IPS DF 6.9 (cell line): ENCODE data around the gene ITSN2.
"Not testable (repeated sequence)": the region's sequence is repeated elsewhere in the genome, so short reads cannot be mapped to it uniquely, and the experiment has no call there.

Experiments used
- DNase-seq: peaks from one replicate; pipeline ENCODE4 v3.0.0-alpha.2; 2013; ENCODE audit warnings: low read depth, low spot score
- H3K27ac ChIP-seq: one replicate; pipeline ENCODE4 v1.5.1; 2013; ENCODE audit warnings: low read length, control low read depth
- H3K27me3 ChIP-seq: 2 replicates; pipeline ENCODE4 v1.6.1; 2013; ENCODE audit warnings: mild to moderate bottlenecking, low read length; ENCODE audit not compliant: control insufficient read depth, insufficient read depth
- H3K36me3 ChIP-seq: 2 replicates; pipeline ENCODE4 v1.6.1; 2013; ENCODE audit warnings: low read length; ENCODE audit not compliant: control insufficient read depth, insufficient read depth
- H3K4me1 ChIP-seq: 2 replicates; pipeline ENCODE4 v1.6.1; 2013; ENCODE audit warnings: low read length; ENCODE audit not compliant: control insufficient read depth, insufficient read depth
- H3K4me3 ChIP-seq: 2 replicates; pipeline ENCODE4 v1.5.1; 2013; ENCODE audit warnings: mild to moderate bottlenecking, low read length
- H3K9me3 ChIP-seq: 2 replicates; pipeline ENCODE4 v1.6.1; 2013; ENCODE audit warnings: low read length, inconsistent platforms; ENCODE audit not compliant: control insufficient read depth, insufficient read depth
- WGBS: extraction: QIAGEN DNeasy Blood & Tissue Kit; methylation state at CpG from one replicate; pipeline ENCODE4 v1.1.7; 2013; ENCODE audit warnings: mixed read lengths, missing lambda C conversion rate; ENCODE audit not compliant: insufficient read length, insufficient coverage; 5-methylcytosine and 5-hydroxymethylcytosine counted together

ITSN2 gene

GRCh38 chr2:24360050-24360962 lies at the start of gene ITSN2:
Gene ITSN2, minus strand, starts transcription at chr2:24360536. Its CDS starts 32,454 bp downstream, at chr2:24328082.
- Histone ChIP-seq H3K36me3 (no peaks in the 10 kb centered on the region), H3K4me1 (no peaks in the 10 kb centered on the region; the same call in 1 of the 2 replicates), H3K4me3 (peak within 1 kb of the TSS; percentile 87), H3K9me3 (no peaks in the 10 kb centered on the region), H3K27ac (no peak within 1 kb of the TSS), H3K27me3 (no peaks in the 10 kb centered on the region; the same call in 1 of the 2 replicates)
- no CpG with 5 or more reads among the region's 96 CpGs for WGBS
- peak; percentile 35 for DNase-seq

GRCh38 chr2:24409171-24409570 lies 48.8 kb upstream of the ITSN2 start:
- DNase-seq: no peak
- Histone ChIP-seq H3K9me3 (no peaks in the 10 kb centered on the region), H3K27ac (no peak overlapping the region), H3K4me1 (peaks cover 1% of the 10 kb centered on the region; the same call in 1 of the 2 replicates), H3K36me3 (no peaks in the 10 kb centered on the region), H3K27me3 (no peaks in the 10 kb centered on the region), H3K4me3 (no peak overlapping the region)
- no CpG with 5 or more reads among the region's 5 CpGs for WGBS

DNA sequence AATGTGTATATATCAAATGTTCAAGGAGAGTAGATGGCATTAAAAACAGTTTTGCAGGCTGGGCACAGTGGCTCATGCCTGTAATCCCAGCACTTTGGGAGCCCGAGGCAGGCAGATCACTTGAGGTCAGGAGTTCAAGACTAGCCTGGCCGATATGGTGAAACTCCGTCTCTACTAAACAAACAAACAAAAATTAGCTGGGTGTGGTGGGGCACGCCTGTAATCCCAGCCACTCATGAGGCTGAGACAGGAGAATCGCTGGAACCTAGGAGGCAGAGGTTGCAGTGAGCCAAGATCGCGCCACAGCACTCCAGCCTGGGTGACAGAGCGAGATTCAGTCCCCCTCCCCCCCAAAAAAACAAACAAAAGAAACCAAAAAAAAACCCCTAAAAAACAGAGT lies 48.4 kb upstream of the ITSN2 start:
- not testable (repeated sequence) for H3K36me3 ChIP-seq, H3K27ac ChIP-seq, H3K27me3 ChIP-seq, H3K4me1 ChIP-seq, H3K4me3 ChIP-seq, H3K9me3 ChIP-seq, DNase-seq
- WGBS: no CpG with 5 or more reads among the region's 8 CpGs

DNA sequence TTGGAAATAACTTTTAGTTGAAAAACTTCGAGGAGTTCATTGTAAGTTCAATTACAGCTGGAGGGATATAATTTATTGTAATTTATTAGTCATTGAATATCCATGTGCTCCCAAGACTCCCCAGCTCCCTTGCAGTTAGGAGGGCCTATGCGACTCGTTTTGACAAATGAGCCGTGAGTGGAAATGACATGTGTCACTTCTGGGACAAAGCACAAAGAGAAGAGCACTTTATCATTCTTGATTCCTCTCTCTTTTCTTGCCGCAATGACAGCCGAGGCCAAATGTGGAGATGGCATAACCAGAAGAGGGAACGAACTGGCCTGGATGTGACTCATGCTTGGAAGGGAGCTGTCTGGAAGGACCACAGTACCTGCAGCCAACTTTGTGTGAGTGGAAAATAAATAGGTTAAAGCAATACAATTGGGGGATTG lies 44.2 kb upstream of the ITSN2 start:
- DNase-seq: no peak
- Histone ChIP-seq H3K27ac (no peak overlapping the region), H3K27me3 (no peaks in the 10 kb centered on the region), H3K9me3 (no peaks in the 10 kb centered on the region), H3K36me3 (no peaks in the 10 kb centered on the region), H3K4me1 (no peaks in the 10 kb centered on the region; the same call in 1 of the 2 replicates), H3K4me3 (no peak overlapping the region)
- no CpG with 5 or more reads among the region's 7 CpGs for WGBS

DNA sequence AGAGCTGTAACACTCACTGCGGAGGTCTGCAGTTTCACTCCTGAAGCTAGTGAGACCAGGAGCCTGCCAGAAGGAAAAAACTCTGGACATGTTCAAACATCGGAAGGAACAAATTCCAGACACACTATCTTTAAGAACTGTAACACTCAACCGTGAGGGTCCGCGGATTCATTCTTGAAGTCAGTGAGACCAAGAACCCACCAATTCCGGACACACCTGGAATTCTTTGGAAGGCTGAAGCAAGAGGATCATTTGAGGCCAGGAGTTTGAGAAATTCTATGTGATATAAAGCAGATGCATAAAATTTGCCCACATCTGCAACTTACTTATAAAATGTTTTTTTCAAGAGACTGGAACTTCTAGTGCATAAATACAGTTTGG lies 43.5 kb upstream of the ITSN2 start:
- H3K36me3 ChIP-seq: no peaks in the 10 kb centered on the region

GRCh38 chr2:24403168-24403831 lies 43.0 kb upstream of the ITSN2 start:
- WGBS: no CpG with 5 or more reads among the region's 22 CpGs
- no peaks in the 10 kb centered on the region for H3K36me3 ChIP-seq
- no peaks in the 10 kb centered on the region for H3K27me3 ChIP-seq
- H3K4me1 ChIP-seq: no peaks in the 10 kb centered on the region; the same call in 1 of the 2 replicates
- H3K27ac ChIP-seq: no peak overlapping the region
- no peak overlapping the region for H3K4me3 ChIP-seq
- no peak for DNase-seq
- no peaks in the 10 kb centered on the region for H3K9me3 ChIP-seq

More for the DNA sequence above, 43.5 kb upstream of the ITSN2 start:
- H3K27ac ChIP-seq: no peak overlapping the region
- H3K4me1 ChIP-seq: no peaks in the 10 kb centered on the region; the same call in 1 of the 2 replicates
- no peaks in the 10 kb centered on the region for H3K9me3 ChIP-seq
- no peak overlapping the region for H3K4me3 ChIP-seq
- H3K27me3 ChIP-seq: no peaks in the 10 kb centered on the region
- WGBS: no CpG with 5 or more reads among the region's 6 CpGs
- DNase-seq: no peak

- DNase-seq: no peak
- Histone ChIP-seq H3K27ac (no peak overlapping the region), H3K36me3 (no peaks in the 10 kb centered on the region), H3K27me3 (no peaks in the 10 kb centered on the region), H3K4me1 (no peaks in the 10 kb centered on the region; the same call in 1 of the 2 replicates), H3K4me3 (no peak overlapping the region), H3K9me3 (no peaks in the 10 kb centered on the region)
- no CpG with 5 or more reads among the region's 38 CpGs for WGBS
These were observed 42.1 kb upstream of the ITSN2 start for GRCh38 chr2:24402242-24403097.

- no peak for DNase-seq
- no CpG with 5 or more reads among the region's 18 CpGs for WGBS
These were observed 40.0 kb upstream of the ITSN2 start for GRCh38 chr2:24400207-24400907.

DNA sequence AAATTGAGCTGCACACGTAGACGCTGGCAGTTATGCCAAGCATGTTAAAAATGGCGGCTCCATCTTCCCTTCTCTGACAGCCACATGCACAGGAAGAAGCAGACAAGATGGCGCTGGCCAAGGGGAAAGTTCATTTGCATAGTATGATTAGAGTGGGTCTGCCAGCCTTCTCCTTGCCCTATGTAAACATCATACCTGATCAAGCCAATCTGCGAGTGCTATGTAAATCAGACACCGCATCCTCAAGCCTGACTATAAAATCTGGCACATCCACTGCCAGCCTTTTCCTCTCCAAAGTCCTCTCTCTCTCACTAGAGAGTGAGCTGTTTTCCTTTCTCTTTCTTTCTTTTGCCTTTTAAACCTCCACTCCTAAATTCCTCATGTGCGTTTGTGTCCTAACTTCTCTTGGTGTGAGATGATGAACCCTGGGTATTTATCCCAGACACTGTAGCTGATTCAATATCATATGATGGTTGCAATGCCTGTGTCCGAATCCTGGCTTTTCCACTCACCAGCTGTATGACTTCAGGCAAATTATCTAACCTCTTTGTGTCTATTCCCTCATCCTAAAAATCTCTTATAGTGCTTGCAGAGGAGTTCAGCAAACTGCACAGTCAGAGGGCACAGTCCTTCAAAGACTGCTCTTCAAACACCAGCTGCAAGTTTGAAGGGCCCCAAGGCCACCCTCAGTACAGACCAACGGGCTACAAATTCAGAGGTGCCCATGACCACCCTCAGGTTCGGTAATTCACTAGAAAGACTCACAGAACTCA lies 39.3 kb upstream of the ITSN2 start:
- no CpG with 5 or more reads among the region's 10 CpGs for WGBS
- Histone ChIP-seq H3K4me3 (no peak overlapping the region), H3K4me1 (no peaks in the 10 kb centered on the region; the same call in 1 of the 2 replicates), H3K36me3 (no peaks in the 10 kb centered on the region), H3K27ac (no peak overlapping the region), H3K9me3 (no peaks in the 10 kb centered on the region), H3K27me3 (no peaks in the 10 kb centered on the region)
- no peak for DNase-seq

More at GRCh38 chr2:24400207-24400907, 40.0 kb upstream of the ITSN2 start:
- Histone ChIP-seq H3K27ac (no peak overlapping the region), H3K36me3 (no peaks in the 10 kb centered on the region), H3K27me3 (no peaks in the 10 kb centered on the region), H3K9me3 (no peaks in the 10 kb centered on the region), H3K4me1 (no peaks in the 10 kb centered on the region; the same call in 1 of the 2 replicates), H3K4me3 (no peak overlapping the region)
